Measurements from ENCODE around the gene KIF16B.

GRCh38 chr20:16455324-16455723 is 117.9 kb downstream of the KIF16B start:
- TF ChIP-seq GATA3 (IDR thresholded peaks at IDR 0.05; ENCODE audit: low read depth, low read length), result no peak
- no peak for TF ChIP-seq GATA2 (IDR thresholded peaks at IDR 0.05; ENCODE audit: low read depth, low read length)
